GM13977 (cell line): ENCODE data around the gene ZNF432.
"Not testable (repeated sequence)": the region's sequence is repeated elsewhere in the genome, so short reads cannot be mapped to it uniquely, and the experiment has no call there.

ENCODE experiments used
- DNase-seq: peaks from one replicate; pipeline ENCODE4 v3.0.0; 2012; ENCODE audit warnings: low spot score
- in situ Hi-C: fragments of 300-500 bp; cut with MboI; formaldehyde crosslinking; loops from one replicate; pipeline ENCODE4 v1.12.0; 2022; ENCODE audit warnings: low sequenced_read_pairs, low pct_unique_long_range_greater_than_20kb, mixed read lengths, inconsistent platforms; ENCODE audit not compliant: unreplicated experiment
- TF ChIP-seq, protein P1 (sequence below): IDR thresholded peaks from 2 replicates; pipeline ENCODE4 v1.5.1; 2012; ENCODE audit warnings: mild to moderate bottlenecking, control low read depth; ENCODE audit not compliant: insufficient read depth; ENCODE audit errors: extremely low read depth, missing control alignments

Gene ZNF432

DNA sequence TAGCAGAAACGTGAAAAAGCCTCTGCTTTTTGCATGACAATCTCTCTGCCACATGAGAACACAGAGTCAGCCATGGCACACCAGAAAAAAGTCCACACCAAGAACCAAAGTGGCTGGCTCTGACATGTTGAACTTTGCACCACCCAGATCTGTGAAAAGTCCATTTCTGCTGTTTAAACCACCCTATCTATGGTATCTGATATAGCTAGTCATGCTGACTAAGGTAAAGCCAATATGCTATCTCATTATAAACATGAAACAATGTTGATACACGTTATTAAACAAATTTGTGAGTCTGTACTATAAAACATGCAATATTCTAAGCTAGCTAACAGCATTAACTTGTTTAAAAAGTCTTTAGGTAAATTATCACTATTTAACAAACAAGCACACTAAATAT lies 21.0 kb upstream of the ZNF432 start:
- no peak for DNase-seq
- in situ Hi-C loops = no loop called here
- TF ChIP-seq, protein P1, sequence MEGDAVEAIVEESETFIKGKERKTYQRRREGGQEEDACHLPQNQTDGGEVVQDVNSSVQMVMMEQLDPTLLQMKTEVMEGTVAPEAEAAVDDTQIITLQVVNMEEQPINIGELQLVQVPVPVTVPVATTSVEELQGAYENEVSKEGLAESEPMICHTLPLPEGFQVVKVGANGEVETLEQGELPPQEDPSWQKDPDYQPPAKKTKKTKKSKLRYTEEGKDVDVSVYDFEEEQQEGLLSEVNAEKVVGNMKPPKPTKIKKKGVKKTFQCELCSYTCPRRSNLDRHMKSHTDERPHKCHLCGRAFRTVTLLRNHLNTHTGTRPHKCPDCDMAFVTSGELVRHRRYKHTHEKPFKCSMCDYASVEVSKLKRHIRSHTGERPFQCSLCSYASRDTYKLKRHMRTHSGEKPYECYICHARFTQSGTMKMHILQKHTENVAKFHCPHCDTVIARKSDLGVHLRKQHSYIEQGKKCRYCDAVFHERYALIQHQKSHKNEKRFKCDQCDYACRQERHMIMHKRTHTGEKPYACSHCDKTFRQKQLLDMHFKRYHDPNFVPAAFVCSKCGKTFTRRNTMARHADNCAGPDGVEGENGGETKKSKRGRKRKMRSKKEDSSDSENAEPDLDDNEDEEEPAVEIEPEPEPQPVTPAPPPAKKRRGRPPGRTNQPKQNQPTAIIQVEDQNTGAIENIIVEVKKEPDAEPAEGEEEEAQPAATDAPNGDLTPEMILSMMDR = no peak

DNA sequence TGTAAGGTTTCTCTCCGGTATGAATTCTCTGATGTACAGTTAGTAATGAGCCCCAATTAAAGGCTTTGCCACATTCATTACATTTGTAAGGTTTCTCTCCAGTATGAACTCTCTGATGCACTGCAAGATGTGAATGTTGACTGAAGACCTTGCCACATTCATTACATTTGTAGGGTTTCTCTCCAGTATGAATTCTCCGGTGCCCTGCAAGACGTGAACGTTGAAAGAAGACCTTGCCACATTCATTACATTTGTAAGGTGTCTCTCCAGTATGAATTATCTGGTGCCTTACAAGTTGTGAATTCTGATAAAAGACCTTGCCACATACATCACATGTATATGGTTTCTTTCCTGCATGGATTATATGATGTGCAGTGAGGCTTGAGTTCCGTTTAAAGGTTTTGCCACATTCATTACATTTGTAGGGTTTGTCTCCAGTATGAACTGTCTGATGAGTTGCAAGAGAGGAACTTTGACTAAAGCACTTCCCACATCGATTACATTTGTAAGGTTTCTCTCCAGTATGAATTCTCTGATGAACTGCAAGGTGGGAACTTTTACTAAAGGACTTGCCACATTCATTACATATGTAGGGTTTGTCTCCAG lies 17.7 kb upstream of the ZNF432 start:
- in situ Hi-C loops = no loop called here
- TF ChIP-seq, protein P1 = no peak
- no peak for DNase-seq

DNA sequence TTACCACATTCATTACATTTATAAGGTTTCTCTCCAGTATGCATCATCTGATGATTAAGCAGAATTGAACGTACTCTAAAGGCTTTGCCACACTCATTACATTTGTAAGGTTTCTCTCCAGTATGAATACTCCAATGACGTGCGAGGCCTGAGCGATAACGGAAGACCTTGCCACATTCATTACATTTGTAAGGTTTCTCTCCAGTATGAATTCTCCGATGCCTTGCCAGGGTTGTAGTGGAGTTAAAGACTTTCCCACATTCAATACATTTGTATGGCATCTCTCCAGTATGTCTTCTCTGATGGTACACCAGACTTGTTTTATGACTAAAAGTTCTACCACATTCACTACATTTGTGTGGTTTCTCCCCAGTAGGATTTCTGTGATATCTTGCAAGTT lies 16.8 kb upstream of the ZNF432 start:
- TF ChIP-seq, protein P1 = no peak
- DNase-seq = no peak
- in situ Hi-C loops = no loop called here

DNA sequence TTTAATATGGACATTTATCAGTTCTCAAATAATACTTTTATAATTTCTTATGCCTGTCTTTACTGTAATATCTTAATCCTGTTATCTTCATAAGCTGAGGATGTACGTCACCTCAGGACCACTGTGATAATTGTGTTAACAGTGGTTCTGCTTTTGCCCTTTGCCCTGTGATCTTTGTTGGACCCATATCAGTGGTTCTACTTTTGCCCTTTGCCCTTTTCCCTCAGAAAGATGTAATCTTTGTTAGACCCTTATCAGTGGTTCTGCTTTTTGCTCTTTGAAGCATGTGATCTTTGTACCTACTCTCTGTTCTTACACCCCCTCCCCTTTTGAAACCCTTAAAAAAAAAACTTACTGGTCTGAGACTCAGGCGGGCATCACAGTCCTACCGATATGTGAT lies 7.8 kb upstream of the ZNF432 start:
- in situ Hi-C loops = not testable (repeated sequence)

DNA sequence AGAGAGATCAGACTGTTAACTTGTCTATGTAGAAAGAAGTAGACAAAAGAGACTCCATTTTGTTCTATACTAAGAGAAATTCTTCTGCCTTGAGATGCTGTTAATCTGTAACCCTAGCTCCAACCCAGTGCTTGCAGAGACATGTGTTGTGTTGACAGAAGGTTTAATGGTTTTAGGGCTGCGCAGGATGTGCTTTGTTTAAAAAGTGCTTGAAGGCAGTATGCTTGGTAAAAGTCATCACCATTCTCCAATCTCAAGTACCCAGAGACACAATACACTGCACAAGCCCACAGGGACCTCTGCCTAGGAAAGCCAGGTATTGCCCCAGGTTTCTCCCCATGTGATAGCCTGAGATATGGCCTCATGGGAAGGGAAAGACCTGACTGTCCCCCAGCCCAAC lies 3.1 kb upstream of the ZNF432 start:
- in situ Hi-C loops, DNase-seq: not testable (repeated sequence)

More for the DNA sequence above, 7.8 kb upstream of the ZNF432 start:
- DNase-seq = not testable (repeated sequence)

DNA sequence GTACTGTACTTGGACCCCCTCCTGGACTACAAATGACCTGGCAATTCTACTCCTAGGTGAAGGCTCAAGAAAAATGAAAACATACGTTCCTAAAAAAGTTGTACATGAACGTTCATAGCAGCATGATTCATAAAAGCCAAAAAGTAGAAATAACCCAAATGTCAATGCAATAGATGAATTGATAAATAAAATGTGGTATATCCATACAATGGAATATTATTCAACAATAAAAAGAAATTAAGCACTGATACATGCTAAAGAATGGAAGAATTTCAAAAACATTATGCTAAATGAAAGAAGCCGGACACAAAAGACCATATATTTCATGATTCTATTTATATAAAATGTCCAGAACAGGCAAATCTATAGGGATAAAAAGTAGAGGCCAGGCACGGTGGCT lies 9.5 kb downstream of the ZNF432 start:
- in situ Hi-C loops = no loop called here
- TF ChIP-seq, protein P1 = no peak
- DNase-seq = no peak

DNA sequence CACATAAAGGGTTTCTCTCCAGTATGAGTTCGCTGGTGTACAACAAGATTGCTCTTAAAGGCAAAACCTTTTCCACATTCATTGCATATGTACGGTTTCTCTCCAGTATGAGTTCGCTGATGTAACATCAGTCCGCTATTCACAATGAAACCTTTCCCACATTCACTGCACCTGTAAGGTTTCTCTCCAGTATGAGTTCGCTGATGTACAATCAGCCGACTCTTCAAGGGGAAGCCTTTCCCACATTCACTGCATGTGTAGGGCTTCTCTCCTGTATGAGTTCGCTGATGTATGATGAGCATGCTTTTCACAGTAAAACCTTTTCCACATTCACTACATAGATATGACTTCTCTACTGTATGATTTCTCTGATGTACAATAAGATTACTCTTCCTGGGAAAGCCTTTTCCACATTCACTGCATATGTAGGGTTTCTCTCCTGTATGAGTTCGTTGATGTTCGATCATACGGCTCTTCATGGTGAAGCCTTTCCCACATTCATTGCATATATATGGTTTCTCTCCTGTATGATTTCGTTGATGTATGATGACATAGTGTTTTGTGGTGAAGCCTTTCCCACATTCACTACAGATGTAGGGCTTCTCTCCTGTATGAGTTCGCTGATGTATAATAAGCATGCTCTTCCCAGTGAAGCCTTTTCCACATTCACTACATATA lies 14.4 kb downstream of the ZNF432 start:
- in situ Hi-C loops = no loop called here
- DNase-seq = no peak
- TF ChIP-seq, protein P1 = no peak
